NCI-H82 treated with DMSO at 0.1 percent for 48 hours (cell line): ENCODE data around the gene CCER1.
"Not testable (repeated sequence)": the region's sequence is repeated elsewhere in the genome, so short reads cannot be mapped to it uniquely, and the experiment has no call there.

Source experiments
- DNase-seq: peaks from one replicate; lab custom pipeline; 2025; ENCODE audit not compliant: unreplicated experiment; lab: John Stamatoyannopoulos, UW

The CCER1 gene

GRCh38 chr12:90954921-90955320 is at the start of gene CCER1:
TSS of gene CCER1 (minus strand) at chr12:90955176. CDS start at chr12:90954742, 434 bp downstream.
- no peak for DNase-seq

GRCh38 chr12:91003737-91004136 is 48.8 kb upstream of the CCER1 start:
- DNase-seq = no peak

- no peak for DNase-seq
Observed at GRCh38 chr12:91001306-91001705, 46.3 kb upstream of the CCER1 start.

GRCh38 chr12:90999966-91000365 is 45.0 kb upstream of the CCER1 start:
- DNase-seq = no peak

GRCh38 chr12:90999527-90999926 is 44.6 kb upstream of the CCER1 start:
- DNase-seq = no peak

- DNase-seq = no peak
Observed at GRCh38 chr12:90995010-90995409, 40.0 kb upstream of the CCER1 start.

GRCh38 chr12:90991952-90992465 is 37.0 kb upstream of the CCER1 start:
- DNase-seq = no peak

GRCh38 chr12:90990611-90991010 is 35.6 kb upstream of the CCER1 start:
- no peak for DNase-seq

GRCh38 chr12:90989686-90990111 is 34.7 kb upstream of the CCER1 start:
- no peak for DNase-seq

- DNase-seq = no peak
Observed at GRCh38 chr12:90987520-90987919, 32.5 kb upstream of the CCER1 start.

GRCh38 chr12:90987101-90987500 is 32.1 kb upstream of the CCER1 start:
- DNase-seq = no peak

GRCh38 chr12:90985331-90985730 is 30.4 kb upstream of the CCER1 start:
- DNase-seq = not testable (repeated sequence)

GRCh38 chr12:90984114-90984513 is 29.1 kb upstream of the CCER1 start:
- no peak for DNase-seq

GRCh38 chr12:90982170-90982569 is 27.2 kb upstream of the CCER1 start:
- no peak for DNase-seq

GRCh38 chr12:90979951-90980350 is 25.0 kb upstream of the CCER1 start:
- no peak for DNase-seq

GRCh38 chr12:90979019-90979418 is 24.0 kb upstream of the CCER1 start:
- no peak for DNase-seq

- DNase-seq = peak; percentile 6
Observed at GRCh38 chr12:90978117-90978770, 23.3 kb upstream of the CCER1 start.

- DNase-seq = no peak
Observed at GRCh38 chr12:90977224-90977623, 22.2 kb upstream of the CCER1 start.

GRCh38 chr12:90974286-90974685 is 19.3 kb upstream of the CCER1 start:
- no peak for DNase-seq

- no peak for DNase-seq
Observed at GRCh38 chr12:90972226-90972625, 17.2 kb upstream of the CCER1 start.

GRCh38 chr12:90970911-90971310 is 15.9 kb upstream of the CCER1 start:
- no peak for DNase-seq

GRCh38 chr12:90970471-90970870 is 15.5 kb upstream of the CCER1 start:
- no peak for DNase-seq

GRCh38 chr12:90969851-90970250 is 14.9 kb upstream of the CCER1 start:
- DNase-seq = no peak
